ENCODE data around the gene TEC.

GRCh38 chr4:48163746-48164145 is 105.9 kb downstream of the TEC start:
- no peak for TF ChIP-seq CTCF (IDR thresholded peaks at IDR 0.05)
- no peak for TF ChIP-seq POLR2AphosphoS5 (IDR thresholded peaks at IDR 0.05)
- no peak for TF ChIP-seq EP300 (IDR thresholded peaks at IDR 0.05)
- TF ChIP-seq POLR2A (IDR thresholded peaks at IDR 0.05), result no peak
